GM21619 (cell line): ENCODE results near the gene CLDN12.

Experiments used
- ATAC-seq: cut with Tn5 transposase; IDR thresholded peaks from one replicate; pipeline ENCODE4 v1.9.1; 2021; ENCODE audit not compliant: unreplicated experiment

The CLDN12 gene

DNA sequence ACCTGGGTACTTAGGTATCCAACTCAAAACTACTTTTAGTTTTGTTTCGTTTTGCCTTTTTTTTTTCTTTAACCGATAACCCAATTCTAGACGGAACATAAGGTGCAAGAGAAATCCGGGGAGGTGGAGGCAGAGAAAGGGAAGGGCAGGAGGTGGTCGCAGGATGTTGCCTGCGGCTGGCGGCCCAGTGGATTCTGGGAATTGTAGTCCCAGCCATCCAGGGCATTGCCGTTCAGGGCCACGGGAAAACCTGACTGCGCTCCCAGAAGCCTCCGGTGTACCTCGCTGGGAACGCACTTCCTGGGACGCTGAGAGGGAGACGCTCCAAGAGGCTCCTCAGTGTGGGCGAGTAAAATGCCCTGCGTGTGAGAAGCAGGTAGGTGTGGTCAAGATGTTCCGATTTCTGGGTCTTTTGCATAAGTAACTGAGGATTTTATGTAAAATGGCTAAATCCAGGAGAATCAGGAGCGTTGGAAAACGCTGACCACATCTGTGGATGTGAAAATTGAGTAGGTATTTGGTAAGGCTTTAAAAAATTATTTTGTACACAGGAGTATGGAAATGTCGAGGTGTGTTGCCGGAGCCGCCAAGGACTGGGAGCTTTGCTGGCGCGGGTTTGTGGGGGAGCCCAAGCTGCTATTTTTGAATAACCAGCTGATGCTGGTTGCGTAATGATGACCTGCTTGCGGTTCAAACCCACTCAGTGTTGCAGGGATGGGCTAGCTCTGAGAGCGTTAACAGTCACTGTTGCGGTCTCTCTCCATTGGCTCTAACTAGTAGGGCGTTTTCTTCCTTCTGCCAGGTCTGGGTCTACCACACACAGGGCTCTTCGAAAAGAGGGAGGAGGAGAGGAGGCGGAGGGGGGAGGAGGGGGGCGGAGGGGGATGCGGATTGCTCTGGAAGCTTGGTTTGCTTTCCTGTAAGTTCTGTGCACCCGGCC is at the start of gene CLDN12:
TSS of gene CLDN12 (plus strand) at position 288 of the 940 bp plus-strand sequence. CDS start 9,216 bp downstream, outside the sequence.
- ATAC-seq: peak; percentile 96

DNA sequence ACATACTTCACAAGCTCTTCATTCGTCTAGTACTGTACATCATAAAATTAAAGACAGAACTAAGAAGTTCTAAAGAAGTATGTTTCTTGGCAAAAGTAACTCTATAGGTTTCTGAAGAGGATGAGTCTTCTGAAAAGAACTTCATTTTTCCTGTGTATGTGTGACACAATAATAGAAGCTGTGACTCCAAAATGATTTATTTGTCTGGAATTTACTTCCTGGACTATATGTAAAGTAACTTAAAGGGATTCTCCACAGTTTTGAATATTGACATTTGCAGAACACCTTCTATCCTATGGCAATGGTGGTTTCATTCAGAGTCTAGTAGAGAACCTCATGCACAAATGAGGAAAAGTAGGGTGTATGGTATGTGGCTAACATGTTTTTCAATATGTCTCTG is 19.8 kb upstream of the CLDN12 start:
- ATAC-seq: no peak

DNA sequence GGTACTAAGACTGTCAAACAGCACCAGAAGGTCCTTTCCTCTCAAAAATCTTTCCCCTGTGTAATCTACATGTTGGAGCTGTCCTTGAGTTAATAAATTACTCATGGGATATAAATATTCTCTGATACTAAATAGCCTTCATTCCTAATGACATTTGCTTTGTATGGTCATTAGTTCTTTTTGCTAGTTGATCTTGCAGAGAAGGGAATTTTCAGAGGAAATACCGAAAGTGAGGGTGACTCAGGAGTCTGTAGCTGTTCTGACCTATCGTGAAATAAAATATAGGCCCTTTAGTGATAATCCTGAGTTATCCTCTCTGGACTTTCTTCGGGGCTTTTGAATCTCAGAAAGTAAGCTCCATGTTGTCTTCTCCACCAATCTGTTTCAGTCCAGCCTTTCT is 19.4 kb upstream of the CLDN12 start:
- ATAC-seq: no peak

DNA sequence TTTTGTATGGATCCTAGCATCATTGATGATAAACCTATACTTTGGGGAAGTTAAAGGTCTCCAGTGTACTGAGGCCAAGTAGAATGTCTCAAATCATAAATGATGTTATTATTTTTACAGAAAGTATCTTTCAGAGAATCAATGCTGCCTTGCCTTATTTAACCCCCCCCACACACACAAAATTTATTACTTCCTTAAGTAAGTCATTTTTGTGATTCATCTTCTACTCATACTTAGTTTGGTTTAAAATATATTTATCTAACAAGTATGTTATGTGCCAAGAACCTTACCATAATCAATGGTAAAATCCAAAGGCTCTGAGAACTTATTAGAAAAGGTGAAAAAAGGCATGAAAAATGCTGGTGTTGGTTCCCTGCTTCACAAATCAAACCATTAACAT is 18.8 kb upstream of the CLDN12 start:
- ATAC-seq: no peak

DNA sequence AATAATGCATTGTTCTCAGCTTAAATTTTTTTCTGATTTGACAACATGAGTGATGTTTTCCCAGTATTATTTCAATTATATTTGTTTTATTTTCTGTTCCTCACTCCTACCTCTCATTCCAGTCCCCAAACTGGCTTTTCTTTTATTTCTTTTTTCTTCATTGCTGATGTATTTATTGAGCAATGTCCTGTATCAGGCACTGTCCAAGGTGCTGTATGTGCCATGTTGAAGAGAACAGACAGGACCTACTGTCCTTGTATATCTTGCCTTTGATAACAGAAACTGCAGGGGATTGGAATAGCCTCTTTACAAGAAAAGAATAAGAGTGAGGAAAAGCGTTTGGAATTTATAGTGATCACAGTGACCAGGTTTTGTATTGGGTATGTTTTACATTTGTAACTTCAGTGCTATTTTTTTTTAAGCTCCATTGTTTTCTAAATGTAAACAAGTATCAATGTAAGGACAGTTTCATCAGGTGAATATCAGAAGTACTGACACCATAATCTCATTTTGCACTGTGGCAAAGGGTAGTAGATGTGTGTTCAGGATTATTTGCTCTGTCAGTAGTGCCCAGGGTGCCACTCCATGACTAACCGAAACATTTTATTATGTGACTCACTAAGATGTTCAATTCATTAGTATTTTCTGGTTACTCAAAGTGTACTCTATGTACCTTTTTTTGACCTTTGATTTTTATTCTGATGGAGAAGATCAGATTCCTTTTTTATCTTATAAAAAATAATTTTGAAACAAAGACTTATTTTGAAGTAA is 15.6 kb upstream of the CLDN12 start:
- no peak for ATAC-seq

DNA sequence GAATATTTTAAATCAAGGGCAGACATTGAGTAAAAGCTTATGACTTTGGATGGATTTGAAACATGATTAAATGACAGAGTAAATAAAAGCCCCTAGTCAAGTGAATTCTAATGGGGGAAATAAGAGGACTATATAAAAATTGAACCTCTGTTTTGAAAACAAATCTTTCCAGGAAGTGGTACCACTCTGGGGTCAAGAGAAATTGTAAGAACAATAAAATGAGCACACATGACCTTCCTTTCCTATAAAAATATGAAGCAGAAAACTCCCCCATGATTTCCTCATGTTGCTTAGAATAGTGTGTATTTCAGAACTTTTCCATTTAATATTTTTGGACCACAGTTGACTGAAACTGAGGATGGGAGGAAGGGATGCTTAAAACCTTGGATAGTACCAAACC is 12.3 kb upstream of the CLDN12 start:
- ATAC-seq: no peak

DNA sequence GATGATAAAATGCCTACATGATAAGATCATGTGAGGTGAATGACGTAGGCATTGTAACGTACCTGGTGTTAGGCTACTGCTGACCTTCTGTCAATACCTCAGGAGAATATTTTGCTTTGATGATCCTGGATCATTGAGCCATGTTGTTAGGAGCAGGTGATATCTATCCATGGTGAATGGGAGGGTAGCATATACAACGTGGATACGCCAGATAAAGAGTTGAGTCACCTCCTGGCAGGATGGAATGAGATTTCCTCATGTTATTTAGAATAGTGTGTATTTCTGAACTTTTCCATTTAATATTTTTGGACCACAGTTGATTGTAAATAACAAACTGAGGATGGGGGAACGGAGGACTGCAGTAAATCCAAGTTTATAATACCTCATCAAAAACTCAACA is 11.8 kb upstream of the CLDN12 start:
- ATAC-seq: no peak

DNA sequence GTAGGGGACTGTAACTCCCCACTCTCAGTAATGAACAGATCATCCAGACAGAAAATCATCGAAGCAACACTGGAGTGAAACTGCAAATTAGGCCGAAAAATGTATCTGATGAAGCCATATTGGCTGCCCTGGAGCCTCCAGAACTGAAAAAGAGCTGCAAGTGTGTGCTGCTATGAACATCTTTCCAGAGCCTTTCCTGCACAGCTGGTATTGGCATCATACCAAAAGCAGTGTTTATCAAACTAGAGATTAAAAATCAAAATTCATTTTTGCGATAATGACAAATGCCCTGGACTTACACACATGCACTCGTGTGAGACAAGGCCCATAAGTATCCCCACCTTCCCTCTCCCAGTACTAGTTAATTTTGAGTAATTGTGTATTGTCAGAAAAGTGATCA is 6.8 kb upstream of the CLDN12 start:
- no peak for ATAC-seq

DNA sequence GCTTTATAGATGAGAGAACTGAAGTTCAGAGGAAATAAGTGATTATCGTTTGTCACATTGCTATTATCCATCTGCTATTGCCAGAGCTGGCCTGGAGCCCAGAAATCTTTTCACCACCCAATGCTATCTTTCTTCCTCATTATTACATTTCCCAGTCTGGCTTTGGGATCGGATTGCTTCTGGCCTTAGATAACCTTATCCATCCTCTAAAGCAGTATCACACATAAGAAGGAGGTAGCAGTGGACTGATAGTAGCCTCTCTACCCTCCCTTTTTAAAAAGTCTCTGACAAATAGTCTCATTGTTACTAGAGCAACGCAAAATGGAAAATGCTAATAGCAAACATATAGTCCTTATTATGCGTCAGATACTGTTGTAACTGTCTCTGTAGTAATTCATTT is 1.3 kb upstream of the CLDN12 start:
- no peak for ATAC-seq

DNA sequence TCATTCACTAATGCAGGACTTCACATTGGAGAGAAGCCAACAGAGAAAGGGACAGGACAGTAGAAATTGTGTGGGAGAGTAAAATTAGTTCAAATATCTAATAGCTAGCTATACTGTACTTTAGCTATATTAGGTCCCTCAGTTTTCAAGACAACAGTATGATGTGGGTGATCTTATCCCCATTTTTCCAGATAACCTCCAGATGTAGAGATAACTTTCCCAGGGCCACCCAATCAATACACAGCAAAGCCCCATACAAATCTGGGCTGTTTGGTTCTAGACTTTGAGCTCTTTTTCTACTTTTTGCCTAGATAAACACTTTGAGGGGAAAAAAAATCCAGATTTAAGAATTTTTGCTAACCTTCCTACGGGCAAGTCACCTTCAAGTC is 482 bp upstream of the CLDN12 start:
- ATAC-seq: no peak

DNA sequence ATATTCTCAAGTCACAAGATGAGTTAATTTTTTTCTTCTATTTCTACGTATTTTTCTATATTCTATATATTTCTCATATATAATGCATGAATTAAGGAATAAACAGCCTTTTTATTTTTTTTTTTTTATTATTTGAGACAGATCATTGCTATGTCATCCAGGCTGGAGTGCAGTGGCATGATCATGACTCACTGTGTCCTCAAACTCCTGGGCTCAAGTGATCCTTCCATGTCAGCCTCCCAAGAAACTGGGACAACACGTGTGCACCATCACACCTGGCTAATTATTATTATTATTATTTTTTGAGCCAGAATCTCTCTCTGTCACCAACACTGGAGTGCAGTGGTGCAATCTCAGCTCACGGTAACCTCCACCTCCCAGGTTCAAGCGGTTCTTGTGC is 1.5 kb downstream of the CLDN12 start:
- no peak for ATAC-seq

DNA sequence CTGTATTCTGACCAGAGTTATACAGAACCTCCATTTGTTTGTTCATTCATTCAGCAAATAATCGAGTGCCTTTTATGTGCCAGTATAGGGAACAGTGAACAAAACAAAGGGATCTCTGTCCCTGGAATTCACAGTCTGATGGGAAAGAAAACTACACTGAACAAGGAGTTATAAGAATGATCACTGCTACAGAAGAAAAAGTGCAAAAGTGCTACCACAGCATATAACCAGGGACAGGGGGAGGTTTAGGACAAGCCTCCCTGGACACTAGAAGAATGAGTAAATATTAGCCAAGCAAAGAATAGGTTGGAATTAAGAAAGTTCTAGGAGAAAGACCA is 4.2 kb downstream of the CLDN12 start:
- no peak for ATAC-seq

DNA sequence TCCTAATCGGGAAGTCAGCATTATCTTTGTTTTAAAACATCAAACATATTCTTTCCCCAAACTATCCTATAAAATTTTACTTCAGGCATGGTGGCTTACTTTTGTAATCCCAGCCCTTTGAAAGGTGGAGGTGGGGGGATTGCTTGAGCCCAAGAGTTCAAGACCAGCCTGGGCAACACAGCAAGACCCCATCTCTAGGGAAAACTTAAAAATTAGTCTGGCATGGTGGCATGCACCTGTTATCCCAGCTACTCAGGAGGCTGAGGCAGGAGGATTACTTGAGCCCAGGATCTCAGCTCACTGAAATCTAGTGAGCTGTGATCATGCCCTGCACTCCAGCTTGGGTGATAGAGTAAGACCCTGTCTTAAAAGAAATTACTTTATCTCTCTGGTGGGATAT is 4.9 kb downstream of the CLDN12 start:
- no peak for ATAC-seq

DNA sequence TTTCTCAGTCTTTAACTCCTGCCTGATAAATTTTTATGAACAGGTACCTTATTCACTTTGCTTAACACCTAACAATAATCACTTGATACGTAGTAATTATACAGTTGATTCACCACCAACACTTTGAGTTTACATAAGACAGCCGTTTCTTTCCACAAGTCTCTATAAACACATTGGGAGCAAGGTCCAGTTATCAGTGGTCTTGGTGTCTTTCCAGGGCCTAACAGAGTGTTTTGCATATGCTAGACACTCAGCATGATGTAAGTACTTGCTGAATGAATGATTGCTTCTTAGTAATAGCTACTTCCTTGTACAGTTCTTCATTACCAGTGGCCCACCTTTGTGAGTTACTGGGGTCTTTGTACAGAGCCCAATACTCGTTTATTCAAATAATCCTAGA is 6.4 kb downstream of the CLDN12 start:
- no peak for ATAC-seq

DNA sequence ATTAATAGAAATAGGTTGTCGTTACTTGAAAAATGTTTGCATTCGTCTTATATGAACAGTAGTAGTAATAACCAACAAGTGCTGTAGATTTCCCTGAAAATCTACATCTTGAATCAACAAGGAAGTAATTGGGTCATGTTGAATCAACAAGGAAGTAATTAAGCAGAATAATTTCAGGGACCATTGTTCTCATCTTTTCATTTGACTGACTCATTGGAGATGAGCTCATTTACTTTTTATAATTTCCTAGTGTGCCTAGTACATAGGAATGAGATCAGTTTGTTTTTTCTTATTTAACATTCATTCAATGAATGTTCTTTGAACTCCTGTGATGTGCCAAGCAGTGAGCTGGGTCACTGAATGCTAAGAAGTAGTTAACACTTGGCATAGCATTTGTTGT is 8.2 kb downstream of the CLDN12 start:
- ATAC-seq: no peak

DNA sequence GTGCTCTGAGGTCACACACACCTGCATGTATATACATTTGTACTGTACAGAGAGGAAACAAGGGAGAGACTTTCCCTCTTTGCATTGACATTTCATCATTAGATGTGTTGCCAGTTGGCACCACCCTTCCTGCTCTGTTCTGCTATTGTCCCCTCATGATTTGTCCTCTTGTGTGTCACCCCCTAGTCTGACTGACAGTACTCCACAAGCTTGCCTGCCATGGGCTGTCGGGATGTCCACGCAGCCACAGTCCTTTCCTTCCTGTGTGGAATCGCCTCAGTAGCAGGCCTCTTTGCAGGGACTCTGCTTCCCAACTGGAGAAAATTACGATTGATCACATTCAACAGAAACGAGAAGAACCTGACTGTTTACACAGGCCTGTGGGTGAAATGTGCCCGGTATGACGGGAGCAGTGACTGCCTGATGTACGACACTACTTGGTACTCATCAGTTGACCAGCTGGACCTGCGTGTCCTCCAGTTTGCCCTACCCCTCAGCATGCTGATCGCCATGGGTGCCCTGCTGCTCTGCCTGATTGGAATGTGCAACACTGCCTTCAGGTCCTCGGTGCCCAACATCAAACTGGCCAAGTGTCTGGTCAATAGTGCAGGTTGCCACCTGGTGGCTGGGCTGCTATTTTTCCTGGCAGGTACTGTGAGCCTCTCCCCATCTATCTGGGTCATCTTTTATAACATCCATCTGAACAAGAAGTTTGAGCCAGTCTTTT is 9.4 kb downstream of the CLDN12 start:
- peak; percentile 67 for ATAC-seq

DNA sequence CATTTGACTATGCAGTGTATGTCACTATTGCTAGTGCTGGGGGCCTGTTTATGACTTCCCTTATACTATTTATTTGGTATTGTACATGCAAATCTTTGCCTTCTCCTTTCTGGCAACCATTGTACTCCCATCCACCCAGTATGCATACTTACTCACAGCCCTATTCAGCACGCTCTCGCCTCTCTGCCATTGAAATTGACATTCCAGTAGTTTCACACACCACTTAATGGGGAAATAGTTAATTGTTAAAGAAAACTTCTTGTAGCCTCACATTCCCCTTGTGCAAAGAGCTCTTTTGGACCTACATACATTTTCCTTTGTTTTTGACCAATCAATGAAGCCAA is 9.9 kb downstream of the CLDN12 start:
- ATAC-seq: peak; percentile 12

DNA sequence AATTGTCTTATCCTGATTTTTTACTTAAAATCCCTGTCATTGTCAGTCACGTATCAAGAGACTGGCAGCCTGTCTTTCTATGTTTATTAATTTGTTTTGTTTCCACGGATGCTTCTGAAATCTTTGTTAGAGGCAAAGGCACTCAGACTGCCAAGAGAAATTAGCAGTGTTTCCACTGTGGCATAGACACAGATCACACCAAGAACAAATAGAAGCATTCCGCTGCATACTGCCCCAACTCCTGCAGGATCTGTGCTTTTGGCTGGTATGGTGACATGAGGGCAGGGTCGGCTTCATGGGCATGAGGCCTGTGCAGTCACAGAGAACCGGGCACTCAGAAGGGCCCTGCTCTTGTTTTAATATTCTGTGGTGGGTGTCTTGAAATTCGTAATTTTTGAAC is 18.4 kb downstream of the CLDN12 start:
- ATAC-seq: no peak

DNA sequence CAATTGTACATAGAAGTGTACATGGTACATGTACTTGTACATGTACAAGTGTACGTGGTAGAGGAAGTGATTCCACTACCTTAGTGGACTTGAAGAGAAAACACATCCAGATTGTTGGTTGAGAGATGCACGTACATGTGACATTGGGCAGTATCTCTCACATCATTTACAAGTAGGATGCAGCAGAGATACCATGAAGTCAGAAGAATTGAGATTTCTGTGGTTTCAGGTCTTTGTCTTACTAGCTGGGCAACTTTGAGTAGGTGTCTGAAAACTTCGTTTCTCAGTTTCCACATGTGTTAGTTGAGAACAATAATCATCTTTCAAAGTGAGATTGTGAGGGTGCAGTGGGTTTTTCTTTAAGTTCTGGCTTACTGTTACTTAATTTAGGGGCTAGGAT is 21.5 kb downstream of the CLDN12 start:
- peak; percentile 96 for ATAC-seq

DNA sequence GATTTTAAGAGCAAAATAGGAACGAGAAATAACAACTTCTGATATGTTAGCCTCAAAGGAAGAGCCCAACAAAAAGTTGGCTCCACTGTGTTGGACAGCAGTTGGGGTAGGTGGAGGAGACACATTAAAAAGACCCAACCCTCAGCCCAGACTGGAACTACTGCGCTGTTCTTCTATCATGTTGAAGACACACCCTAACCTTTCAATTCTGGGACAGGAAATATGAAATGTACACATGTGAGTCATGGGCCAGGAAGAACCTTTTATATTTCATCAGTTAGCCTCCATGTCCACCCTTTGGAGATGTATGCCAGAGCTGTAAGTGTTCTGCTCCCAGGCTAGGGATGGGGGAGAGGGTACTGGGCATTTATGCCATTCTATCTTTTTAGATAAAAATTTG is 22.1 kb downstream of the CLDN12 start:
- ATAC-seq: no peak

DNA sequence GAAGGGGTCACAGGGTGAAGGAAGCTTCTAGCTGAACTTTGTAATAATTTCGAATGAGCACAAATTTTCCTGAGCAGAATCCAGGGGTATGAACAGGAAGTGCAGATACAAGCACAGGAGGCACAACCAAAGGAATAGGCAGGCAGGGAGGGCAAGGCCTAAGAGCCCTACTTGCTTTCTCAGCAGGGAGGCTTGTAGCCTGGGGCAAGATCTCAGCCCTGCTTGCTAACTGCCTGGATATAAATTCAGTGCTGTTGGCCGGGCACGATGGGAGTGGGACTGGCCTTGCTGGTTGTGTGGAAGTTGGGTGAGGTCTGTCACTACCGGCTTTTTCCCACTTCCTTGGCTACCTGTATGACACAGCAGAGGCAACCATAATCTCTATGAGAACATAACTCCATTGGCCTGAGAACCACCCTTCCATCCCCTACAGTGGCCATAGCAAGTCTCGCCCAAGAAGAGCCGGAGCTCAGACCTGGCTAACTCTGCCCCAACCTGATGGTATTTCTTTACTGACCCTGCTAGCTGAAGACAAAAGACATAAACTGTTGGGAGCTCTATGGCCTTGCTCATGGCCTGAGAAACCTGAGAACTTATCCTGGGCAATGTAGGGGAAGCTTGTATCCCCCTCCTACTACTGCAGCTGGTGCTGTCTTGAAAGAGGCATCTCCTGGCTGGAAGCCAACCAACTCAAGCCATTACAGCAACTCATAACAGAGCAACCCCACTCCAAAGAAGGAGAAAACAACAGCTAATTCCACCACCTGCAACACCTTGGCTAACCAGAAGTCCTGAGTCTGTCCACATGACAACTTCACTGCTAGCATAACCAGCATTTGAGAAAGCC is 27.6 kb downstream of the CLDN12 start:
- ATAC-seq: no peak
